ENCODE data around the gene TAF4B.
"Not testable (repeated sequence)": the region's sequence is repeated elsewhere in the genome, so short reads cannot be mapped to it uniquely, and the experiment has no call there.

Gene TAF4B

GRCh38 chr18:26425148-26425531 lies 198.9 kb downstream of the TAF4B start:
- DNase-seq: no peak

DNA sequence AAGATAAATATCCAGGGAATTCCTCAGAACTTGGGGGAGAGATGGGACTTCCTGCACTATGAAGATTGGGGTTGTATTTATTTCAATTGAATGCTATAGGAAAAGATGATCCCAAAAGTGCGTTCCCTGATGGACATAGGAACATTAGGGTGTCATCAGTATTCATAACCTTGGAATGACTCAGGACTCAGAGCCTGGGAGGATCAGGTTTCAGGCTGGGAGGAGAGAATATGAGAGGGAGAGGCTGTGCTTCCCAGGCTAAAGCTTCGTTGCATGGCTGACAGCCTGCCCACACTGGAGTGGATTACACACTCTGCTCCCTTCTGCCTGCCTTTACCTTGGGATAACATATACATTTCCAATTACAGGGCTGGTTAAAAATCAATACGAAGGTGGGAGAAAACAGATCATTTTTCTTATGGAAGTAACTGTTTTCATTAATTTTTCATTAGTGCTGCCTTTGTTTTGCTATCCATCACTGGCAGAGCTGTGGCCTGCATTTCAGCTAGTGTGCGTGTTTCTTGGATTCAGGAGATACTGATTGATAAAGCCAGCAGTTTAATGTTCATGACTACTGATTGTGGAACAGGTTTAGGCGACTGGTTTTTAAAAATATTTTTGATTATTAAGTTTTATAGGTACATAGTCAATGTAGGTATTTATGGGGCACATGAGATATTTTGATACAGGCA lies 203.4 kb downstream of the TAF4B start:
- DNase-seq: peak; percentile 10

GRCh38 chr18:26432651-26433424 lies 206.6 kb downstream of the TAF4B start:
- no peak for DNase-seq

GRCh38 chr18:26434887-26435286 lies 208.6 kb downstream of the TAF4B start:
- DNase-seq: no peak

DNA sequence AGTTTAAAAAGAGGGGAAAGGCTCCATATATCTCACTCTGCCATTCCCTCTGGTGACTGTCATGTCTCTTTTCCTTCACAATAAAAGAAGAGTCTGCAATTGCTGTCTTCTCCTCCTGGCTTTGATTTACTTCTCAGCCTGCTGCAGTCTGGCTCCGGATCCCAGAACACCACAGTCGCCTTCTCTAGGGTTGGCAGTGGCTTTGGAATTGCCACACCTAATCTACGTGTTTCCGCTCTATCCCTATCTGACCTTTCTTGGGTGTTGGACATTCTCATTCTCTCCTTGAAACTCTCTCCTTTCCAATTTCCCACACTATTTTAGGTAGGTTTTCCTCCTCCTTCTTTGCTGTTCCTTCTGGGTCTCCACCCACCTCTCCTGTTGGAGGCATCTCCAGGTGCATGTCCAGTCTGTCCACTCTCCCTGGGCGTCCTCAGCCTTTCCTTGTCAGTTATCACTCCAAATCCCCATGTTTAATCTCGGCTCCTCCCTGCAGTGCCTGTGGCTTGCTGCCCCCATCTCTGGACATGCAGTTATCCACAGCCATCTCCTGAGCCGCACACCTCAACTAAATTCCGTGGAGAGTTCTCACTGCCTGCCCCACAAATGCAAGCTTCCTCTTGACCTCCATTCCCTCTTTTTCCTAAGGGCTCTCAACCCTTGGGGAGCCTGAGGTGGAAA lies 209.3 kb downstream of the TAF4B start:
- no peak for DNase-seq

DNA sequence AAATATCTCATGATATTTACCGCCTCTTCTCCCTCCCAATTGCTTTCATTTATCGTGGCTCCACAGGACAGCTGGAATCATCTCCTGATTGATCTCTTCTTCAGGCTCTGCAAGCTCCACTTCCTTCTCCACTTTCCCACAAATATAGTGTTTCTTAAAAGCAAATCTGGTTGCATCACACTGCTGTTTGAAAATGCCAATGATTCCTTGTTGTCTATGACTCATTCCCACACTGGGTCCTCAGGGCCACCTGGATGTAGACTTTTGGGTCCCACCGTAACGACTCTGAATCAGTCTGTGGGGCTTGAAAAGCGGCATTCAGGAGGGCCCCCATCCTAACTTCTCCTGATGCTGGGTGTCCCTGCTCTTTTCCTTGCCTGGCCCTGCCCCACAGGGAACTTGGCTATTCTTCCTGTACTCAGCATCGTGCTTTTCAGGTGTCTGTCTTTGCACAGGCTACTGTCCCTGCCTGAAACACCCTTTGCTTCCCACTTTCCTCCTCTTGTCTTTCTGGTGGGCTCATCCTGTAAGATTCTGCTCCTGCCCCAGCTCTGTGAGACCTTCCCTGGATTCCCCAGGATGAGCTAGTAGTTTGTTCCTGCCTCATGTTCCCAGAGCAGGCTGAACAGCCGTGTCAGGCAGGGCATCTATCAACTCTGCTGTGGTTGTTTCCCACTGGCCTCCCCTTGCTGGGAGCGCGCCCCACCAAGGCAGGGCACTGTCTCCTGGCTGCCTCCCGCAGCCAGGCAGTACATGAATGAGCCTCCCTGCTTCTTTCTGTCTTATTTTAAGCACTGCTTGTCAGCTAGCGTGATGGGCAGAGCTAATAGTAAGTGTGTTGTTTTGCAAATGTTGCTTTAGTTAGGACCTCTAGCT lies 210.2 kb downstream of the TAF4B start:
- no peak for DNase-seq

DNA sequence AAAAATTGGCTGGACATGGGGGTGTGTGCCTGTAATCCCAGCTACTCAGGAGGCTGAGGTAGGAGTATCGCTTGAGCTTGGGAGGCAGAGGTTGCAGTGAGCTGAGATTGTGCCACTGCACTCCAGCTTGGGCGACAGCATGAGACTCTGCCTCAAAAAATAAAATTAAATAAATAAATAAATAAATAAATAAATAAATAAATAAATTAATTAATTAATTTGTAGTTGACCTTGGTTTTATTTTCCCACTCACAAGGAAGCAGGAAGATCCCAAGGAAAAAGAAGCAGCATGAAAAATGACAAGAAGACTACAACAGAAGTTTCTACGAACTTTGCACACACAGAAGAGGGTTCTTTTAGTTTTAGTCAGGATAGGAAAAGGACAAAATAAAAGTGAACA lies 211.4 kb downstream of the TAF4B start:
- not testable (repeated sequence) for DNase-seq

- DNase-seq: no peak
Observed at GRCh38 chr18:26438980-26439379, 212.7 kb downstream of the TAF4B start.

GRCh38 chr18:26439537-26439936 lies 213.3 kb downstream of the TAF4B start:
- DNase-seq: no peak

DNA sequence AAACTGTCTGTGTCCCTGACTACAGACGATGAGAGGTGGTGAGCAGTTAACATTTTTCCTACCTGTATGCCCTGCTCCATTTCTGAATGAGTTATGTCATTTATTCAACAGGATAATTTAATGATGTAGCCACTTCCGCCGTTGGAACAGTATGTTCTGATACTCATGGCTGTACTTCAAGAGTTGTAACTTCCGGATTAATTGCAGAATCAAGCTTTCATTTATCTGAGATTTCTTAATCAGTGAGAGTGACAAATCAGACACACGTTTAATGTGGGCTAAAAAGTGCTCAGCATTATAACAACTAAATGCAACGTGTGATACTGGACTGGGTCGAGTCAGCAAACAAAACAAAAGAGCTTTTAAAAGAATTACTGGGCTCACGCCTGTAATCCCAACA lies 214.4 kb downstream of the TAF4B start:
- no peak for DNase-seq
